Epithelial cell of proximal tubule (primary cell): ENCODE results near the gene SH3BP2. TPM values are rescaled to one million over a fixed set of nuclear protein-coding genes. Genes with fewer than 3 reads are reported as not detected.

Experiments
- DNase-seq: peaks from one replicate; pipeline ENCODE4 v3.0.0-alpha.2; 2011; ENCODE audit warnings: low read depth
- H3K4me3 ChIP-seq: 2 replicates; pipeline ENCODE4 v1.5.1; 2011; ENCODE audit warnings: low read depth, mild to moderate bottlenecking, low read length
- total RNA-seq: library from RNA; depleted of rRNA; stranded (reverse); fragments of >200 nt; gene quantifications from 2 replicates; pipeline ENCODE4 v1.2.3, GENCODE V29; 2015
- TF ChIP-seq, protein P1 (sequence below): conservative IDR thresholded peaks from 2 replicates; pipeline ENCODE4 v1.5.1; 2012; ENCODE audit warnings: low read depth, mild to moderate bottlenecking, low read length

The SH3BP2 gene
- total RNA-seq, 1 donor from 2014 or later, result 53.3 TPM

GRCh38 chr4:2887343-2887742, 94.5 kb downstream of the SH3BP2 start:
- H3K4me3 ChIP-seq, result no peak overlapping the region
- DNase-seq, result no peak
- TF ChIP-seq, protein P1, sequence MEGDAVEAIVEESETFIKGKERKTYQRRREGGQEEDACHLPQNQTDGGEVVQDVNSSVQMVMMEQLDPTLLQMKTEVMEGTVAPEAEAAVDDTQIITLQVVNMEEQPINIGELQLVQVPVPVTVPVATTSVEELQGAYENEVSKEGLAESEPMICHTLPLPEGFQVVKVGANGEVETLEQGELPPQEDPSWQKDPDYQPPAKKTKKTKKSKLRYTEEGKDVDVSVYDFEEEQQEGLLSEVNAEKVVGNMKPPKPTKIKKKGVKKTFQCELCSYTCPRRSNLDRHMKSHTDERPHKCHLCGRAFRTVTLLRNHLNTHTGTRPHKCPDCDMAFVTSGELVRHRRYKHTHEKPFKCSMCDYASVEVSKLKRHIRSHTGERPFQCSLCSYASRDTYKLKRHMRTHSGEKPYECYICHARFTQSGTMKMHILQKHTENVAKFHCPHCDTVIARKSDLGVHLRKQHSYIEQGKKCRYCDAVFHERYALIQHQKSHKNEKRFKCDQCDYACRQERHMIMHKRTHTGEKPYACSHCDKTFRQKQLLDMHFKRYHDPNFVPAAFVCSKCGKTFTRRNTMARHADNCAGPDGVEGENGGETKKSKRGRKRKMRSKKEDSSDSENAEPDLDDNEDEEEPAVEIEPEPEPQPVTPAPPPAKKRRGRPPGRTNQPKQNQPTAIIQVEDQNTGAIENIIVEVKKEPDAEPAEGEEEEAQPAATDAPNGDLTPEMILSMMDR, result no peak

DNA sequence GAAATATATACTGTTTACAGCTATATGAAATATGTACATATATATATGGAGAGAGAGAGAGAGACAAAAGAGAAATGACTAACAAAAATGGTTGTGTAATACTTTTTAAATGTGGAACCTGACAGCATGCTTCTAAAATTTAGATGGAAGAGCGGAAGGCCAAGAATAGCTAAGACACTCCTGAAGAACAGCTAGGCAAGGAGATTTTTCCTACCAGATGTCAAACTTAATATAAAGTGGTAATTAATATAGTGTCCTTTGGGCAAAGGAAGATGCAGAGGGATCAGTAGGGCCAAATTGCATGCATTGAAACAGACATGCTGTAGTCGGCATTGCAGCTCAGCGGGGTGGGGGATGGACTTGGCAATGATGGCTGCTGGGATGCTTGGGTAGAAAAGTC, 96.0 kb downstream of the SH3BP2 start:
- no peak overlapping the region for H3K4me3 ChIP-seq
- TF ChIP-seq, protein P1, result no peak
- DNase-seq, result no peak

Other genes starting within 250 kb of the SH3BP2 start
- 76.7 and 77.4 TPM in 2 replicates for gene TNIP2, start 36.7 kb upstream of the SH3BP2 start, total RNA-seq
- 153 and 222 TPM in 2 replicates for gene ADD1, start 50.8 kb downstream of the SH3BP2 start, total RNA-seq
- gene NOP14, start 170.3 kb downstream of the SH3BP2 start, total RNA-seq, result 26.0 and 35.1 TPM in 2 replicates
- 1.3 and 2.8 TPM in 2 replicates for gene GRK4, start 170.5 kb downstream of the SH3BP2 start, total RNA-seq